H7 (cell line): Measurements from ENCODE around the gene LGALS1. TPM values are rescaled to one million over a fixed set of nuclear protein-coding genes. Genes with fewer than 3 reads are reported as not detected.
A peak's percentile ranks its signal among the peaks of the same experiment; 100 is the strongest.
"Not testable (repeated sequence)": the region's sequence is repeated elsewhere in the genome, so short reads cannot be mapped to it uniquely, and the experiment has no call there.

ENCODE experiments used
- DNase-seq: peaks from one replicate; pipeline ENCODE4 v3.0.0; 2012
- H3K27me3 ChIP-seq: 2 replicates; pipeline ENCODE4 v1.6.0; 2011; ENCODE audit warnings: mild to moderate bottlenecking, low read length; ENCODE audit not compliant: control insufficient read depth, insufficient read depth
- H3K36me3 ChIP-seq: replicated peaks from 2 replicates; pipeline ENCODE4 v1.5.1; 2011; ENCODE audit warnings: low read length; ENCODE audit not compliant: control insufficient read depth, insufficient read depth
- H3K4me3 ChIP-seq: 2 replicates; pipeline ENCODE4 v1.5.1; 2011; ENCODE audit warnings: low read depth, mild to moderate bottlenecking, control low read depth, low read length, moderate library complexity; ENCODE audit not compliant: insufficient read depth
- total RNA-seq: library from RNA; depleted of rRNA; stranded (reverse); fragments of >200 nt; shearing (Covaris generic); gene quantifications from 2 replicates; pipeline ENCODE4 v1.2.3, GENCODE V29; 2014

Gene LGALS1
- total RNA-seq, 1 experiment from 2014 or later, result 206 TPM

DNA sequence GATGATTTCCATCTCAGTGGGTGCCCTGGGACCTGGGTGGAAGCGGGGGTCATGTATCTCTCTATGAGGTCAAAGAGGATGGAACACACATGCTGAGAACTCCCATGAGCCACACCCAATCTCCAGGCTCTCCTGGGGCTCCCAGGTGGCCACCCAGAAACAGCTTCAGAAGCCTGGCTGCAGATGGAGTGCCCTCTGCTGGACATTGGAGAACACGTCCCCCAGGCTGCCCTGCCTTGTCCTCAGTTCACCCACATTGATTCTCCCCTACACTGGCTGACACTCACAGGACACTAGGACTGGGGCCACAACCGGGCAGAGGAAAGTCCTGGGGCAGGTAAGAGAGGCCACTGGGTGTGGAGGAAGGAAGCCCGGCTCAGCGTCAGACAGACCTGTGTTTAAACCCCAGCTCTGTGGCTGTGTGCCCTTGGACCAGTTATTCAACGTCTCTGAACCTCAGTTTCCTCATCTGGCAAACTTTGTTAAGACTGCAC is 6.2 kb downstream of the LGALS1 start:
- DNase-seq, result peak; percentile 90
- Histone ChIP-seq H3K27me3 (no peaks in the 10 kb centered on the region), H3K4me3 (no peak overlapping the region), H3K36me3 (no peaks in the 10 kb centered on the region)

DNA sequence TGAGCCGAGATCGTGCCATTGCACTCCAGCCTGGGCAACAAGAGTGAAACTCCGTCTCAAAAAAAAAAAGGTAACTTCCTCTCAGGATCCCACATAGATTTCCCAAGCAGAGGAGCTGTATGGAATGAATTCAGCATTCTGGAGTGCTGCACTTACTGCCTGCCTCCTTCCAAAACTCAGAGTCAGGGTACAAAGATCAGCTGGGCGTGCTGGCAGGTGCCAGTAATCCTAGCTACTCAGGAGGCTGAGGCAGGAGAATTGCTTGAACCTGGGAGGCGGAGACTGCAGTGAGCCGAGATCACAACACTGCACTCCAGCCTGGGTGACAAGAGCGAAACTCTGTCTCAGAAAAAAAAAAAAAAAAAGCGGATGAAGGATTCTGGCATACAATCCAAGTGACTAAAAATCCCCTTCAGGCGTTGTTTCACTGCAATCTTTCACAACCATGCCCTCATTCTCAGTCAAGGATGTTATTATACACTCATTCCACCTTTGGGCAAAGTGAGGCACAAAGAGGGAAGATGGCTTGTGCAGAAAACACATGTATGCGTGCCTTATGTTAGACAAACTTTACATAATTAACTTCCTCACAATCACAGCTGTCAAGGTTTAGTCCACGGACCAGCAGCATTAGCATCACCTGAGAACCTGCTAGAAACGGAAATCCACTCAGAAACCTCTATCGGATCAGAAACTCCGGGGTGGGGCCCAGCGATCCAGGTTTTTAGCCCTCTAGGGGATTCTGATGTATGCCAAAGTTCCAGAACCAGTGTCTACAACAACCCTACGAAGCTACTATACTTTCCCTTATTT is 9.6 kb downstream of the LGALS1 start:
- Histone ChIP-seq H3K36me3 (peaks cover 9% of the 10 kb centered on the region), H3K27me3 (no peaks in the 10 kb centered on the region), H3K4me3 (no peak overlapping the region)
- DNase-seq, result no peak

- H3K36me3 ChIP-seq, result peaks cover 15% of the 10 kb centered on the region
- peak within 1 kb of the TSS; percentile 87 for H3K4me3 ChIP-seq
- no peaks in the 10 kb centered on the region for H3K27me3 ChIP-seq
- DNase-seq, result peak; percentile 96
Measured at GRCh38 chr22:37686002-37686982, 10.9 kb downstream of the LGALS1 start, which contains the start of gene NOL12. NOL12 (plus strand) TSS chr22:37686343; CDS start chr22:37686393, 50 bp downstream.

GRCh38 chr22:37690407-37690806 is 15.0 kb downstream of the LGALS1 start:
- Histone ChIP-seq H3K27me3 (no peaks in the 10 kb centered on the region), H3K36me3 (peaks cover 18% of the 10 kb centered on the region), H3K4me3 (no peak overlapping the region)
- no peak for DNase-seq

GRCh38 chr22:37690901-37691504 is 15.6 kb downstream of the LGALS1 start:
- H3K4me3 ChIP-seq, result no peak overlapping the region
- H3K27me3 ChIP-seq, result no peaks in the 10 kb centered on the region
- no peak for DNase-seq
- peaks cover 18% of the 10 kb centered on the region for H3K36me3 ChIP-seq

DNA sequence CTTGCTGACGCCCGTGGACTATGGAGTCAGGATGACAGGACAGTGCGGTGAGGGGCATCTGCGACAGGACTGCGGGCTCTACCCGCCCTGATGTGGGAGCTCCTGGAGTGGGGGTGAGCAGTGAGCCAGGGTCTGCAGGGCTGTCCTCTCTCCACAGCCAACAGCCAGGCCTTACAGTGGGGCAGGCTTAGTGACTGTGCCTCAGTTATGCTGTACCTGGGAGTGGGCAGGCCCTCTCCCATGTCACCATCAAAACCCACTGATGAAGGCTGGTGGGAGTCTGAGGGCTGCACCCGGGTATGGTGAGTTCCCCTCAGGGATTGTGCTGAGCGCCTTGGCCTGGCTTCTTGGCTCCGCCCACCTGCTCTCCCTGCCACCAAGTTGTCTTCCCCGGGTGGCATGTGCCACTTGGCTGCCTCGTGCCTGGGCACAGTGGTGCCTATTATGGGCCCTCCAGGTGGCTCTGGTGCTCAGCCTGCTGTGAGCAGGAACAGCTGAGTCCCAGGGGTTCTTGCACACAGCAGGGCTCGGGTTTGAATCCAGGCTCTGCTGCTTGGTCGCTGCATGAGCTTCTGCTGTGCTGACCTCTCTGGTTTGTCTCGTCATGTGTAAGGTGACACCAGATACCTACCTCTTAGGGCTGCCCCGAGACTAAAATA is 17.3 kb downstream of the LGALS1 start:
- Histone ChIP-seq H3K4me3 (no peak overlapping the region), H3K27me3 (no peaks in the 10 kb centered on the region), H3K36me3 (peaks cover 18% of the 10 kb centered on the region)
- no peak for DNase-seq

- not testable (repeated sequence) for H3K4me3 ChIP-seq, DNase-seq, H3K27me3 ChIP-seq
- H3K36me3 ChIP-seq, result peaks cover 11% of the 10 kb centered on the region
Measured at GRCh38 chr22:37694131-37694530, 18.7 kb downstream of the LGALS1 start.

DNA sequence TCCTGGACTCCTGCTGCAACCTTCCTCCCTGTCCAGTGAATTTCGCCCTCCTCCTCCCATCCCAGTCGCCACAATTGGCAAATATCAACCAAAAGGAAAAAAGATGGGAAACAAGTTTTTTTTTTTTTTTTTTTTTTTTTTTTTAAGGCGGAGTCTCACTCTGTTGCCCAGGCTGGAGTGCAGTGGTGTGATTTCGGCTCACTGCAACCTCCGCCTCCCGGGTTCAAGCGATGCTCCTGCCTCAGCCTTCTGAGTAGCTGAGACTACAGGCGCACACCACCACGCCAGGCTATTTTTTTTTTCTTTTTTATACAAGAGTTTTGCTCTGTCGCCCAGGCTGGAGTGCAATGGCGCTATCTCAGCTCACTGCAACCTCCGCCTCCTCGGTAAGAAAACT is 20.8 kb downstream of the LGALS1 start:
- not testable (repeated sequence) for H3K27me3 ChIP-seq, DNase-seq
- H3K4me3 ChIP-seq, result peak overlapping the region; percentile 11; the same call in 1 of the 2 replicates
- H3K36me3 ChIP-seq, result peaks cover 12% of the 10 kb centered on the region

DNA sequence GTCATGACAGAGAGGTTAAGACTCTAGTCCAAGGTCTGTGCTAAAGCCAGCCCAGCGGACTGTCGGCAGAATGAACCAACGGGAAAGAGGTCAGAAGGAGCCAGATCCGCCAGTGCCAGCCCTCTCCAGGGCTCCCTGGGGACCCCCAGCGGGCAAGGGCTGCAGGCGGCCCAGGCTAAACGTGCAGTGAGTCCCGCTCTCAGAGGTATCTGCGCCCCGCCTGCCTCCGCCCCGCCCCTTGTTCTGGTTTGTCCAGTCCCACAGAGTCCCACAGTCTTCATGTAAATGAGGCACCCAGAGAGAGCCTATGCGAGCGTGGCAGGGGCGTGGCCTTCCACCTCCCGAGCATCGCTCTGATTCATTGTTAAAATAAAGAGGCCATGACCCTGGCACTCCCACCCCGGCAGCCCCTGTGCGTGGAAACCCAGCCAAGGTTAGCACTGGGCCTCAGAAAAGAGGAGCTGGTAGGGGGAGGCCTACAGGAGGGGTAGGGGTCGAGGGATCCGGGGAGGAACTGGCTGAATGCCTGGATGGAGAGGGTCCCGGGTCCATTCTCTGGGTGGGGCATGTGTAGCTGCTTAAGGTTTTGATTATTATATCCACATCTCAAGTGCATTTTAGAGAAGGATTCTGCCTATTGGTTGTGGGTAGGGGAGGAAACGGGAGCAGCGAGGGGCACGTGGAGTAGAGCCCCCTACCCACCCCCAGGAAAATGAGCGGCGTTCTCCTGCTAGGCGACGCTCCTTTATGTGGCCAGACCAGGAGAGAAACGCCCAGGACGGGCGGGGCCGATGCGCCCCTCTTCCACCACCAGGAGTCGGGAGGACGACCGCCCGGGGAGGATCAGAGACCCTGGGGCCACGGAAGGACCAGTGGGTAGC is 21.5 kb downstream of the LGALS1 start, which contains the start of gene TRIOBP:
TSS of gene TRIOBP (plus strand) at position 392 of the 881 bp plus-strand sequence. CDS start 4,318 bp downstream, outside the sequence.
- Histone ChIP-seq H3K36me3 (peaks cover 11% of the 10 kb centered on the region), H3K4me3 (peak within 1 kb of the TSS; percentile 65), H3K27me3 (no peaks in the 10 kb centered on the region)
- DNase-seq, result peak; percentile 98

DNA sequence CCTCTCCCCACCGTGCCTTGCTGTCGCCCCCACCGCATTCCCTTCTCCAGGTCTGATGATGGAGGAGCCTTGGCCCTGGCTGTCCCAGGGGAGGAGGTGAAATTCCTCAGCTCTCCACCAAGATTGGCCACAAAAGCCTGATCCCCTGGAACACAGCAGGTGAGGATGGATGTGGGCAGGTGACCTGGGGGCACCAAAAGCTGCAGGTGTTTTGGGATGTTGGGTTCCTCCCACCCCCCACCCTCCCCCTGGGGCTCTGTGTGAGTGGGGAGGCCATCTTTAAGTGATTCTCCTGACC is 22.1 kb downstream of the LGALS1 start:
- peaks cover 11% of the 10 kb centered on the region for H3K36me3 ChIP-seq
- peak overlapping the region; percentile 65 for H3K4me3 ChIP-seq
- no peak for DNase-seq
- H3K27me3 ChIP-seq, result no peaks in the 10 kb centered on the region

- peaks cover 11% of the 10 kb centered on the region for H3K36me3 ChIP-seq
- DNase-seq, result no peak
- no peak overlapping the region for H3K4me3 ChIP-seq
- no peaks in the 10 kb centered on the region for H3K27me3 ChIP-seq
Measured at GRCh38 chr22:37701141-37701786, 25.8 kb downstream of the LGALS1 start.

- H3K27me3 ChIP-seq, result no peaks in the 10 kb centered on the region
- DNase-seq, result no peak
- no peak overlapping the region for H3K4me3 ChIP-seq
- H3K36me3 ChIP-seq, result peaks cover 11% of the 10 kb centered on the region
Measured at GRCh38 chr22:37703906-37704305, 28.5 kb downstream of the LGALS1 start.

DNA sequence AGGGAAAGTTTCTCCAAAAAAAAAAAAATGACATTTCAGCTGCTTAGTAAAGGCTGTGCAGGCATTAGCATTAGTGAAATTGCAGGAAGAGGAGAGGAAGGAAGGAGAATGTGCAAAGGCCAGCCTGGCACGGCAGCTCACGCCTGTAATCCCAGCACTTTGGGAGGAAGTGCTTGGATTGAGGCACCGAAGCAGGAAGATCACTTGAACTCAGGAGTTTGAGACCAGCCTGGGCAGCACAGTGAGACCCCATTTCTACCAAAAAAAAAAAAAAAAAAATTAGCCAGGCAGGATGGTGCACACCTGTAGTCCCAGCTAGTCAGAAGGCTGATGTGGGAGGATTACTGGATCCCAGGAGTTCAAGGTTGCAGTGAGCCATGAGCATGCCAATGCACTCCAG is 29.2 kb downstream of the LGALS1 start:
- Histone ChIP-seq H3K4me3 (no peak overlapping the region), H3K27me3 (no peaks in the 10 kb centered on the region), H3K36me3 (peaks cover 6% of the 10 kb centered on the region)
- DNase-seq, result no peak
